Activated CD4-positive, alpha-beta T cell treated with anti-CD3 and anti-CD28 coated beads for 36 hours (primary cell): ENCODE measurements around the gene TTLL11. TPM values are rescaled to one million over a fixed set of nuclear protein-coding genes. Genes with fewer than 3 reads are reported as not detected.

Source experiments
- ATAC-seq: fragments of 200-7000 bp; cut with Tn5 transposase; one replicate; pipeline ENCODE4 v1.10.0; 2021; ENCODE audit warnings: mild to moderate bottlenecking, moderate library complexity
- CTCF ChIA-PET: fragments of 350-600 bp; sonication (Branson Sonifier 250); formaldehyde crosslinking; loops from one replicate; lab custom pipeline; 2021; ENCODE audit warnings: antibody characterized with exemption; lab: Charles Lee
- POLR2A ChIA-PET: fragments of 350-600 bp; sonication (Branson Sonifier 250); formaldehyde crosslinking; loops from one replicate; lab custom pipeline; 2021; ENCODE audit warnings: antibody characterized with exemption, inconsistent platforms; lab: Charles Lee
- DNase-seq: peaks from one replicate; pipeline ENCODE4 v3.0.0-alpha.2; 2020
- H3K27ac Mint-ChIP-seq: one replicate; pipeline ENCODE4 v1.8.0; 2021; ENCODE audit warnings: mixed read lengths
- H3K27me3 Mint-ChIP-seq: one replicate; pipeline ENCODE4 v1.8.0; 2021; ENCODE audit warnings: mixed read lengths
- H3K36me3 Mint-ChIP-seq: one replicate; pipeline ENCODE4 v1.8.0; 2021; ENCODE audit warnings: low read depth, mixed read lengths
- H3K4me1 Mint-ChIP-seq: one replicate; pipeline ENCODE4 v1.8.0; 2021; ENCODE audit warnings: mixed read lengths
- H3K4me3 Mint-ChIP-seq: one replicate; pipeline ENCODE4 v1.8.0; 2021; ENCODE audit warnings: mild to moderate bottlenecking, moderate library complexity, mixed read lengths
- H3K9me3 Mint-ChIP-seq: one replicate; pipeline ENCODE4 v1.8.0; 2021; ENCODE audit warnings: low read depth, mixed read lengths
- intact Hi-C, 2 experiments: fragments of 100-400 bp; cut with DNase I in 1 of 2; cut with micrococcal nuclease in 1 of 2; formaldehyde crosslinking; loops; one replicate each; pipeline versions ENCODE4 v1.14.2 to v1.15.1; 2022 to 2024; cut with DNase I, micrococcal nuclease
- total RNA-seq, 2 experiments: library from RNA; stranded (reverse); gene quantifications; one replicate each; pipeline ENCODE4 v1.2.3, GENCODE V29; 2021

TTLL11 gene
- total RNA-seq, 2 experiments from 2014 or later: 1.3 to 1.8 TPM

GRCh38 chr9:121944711-121945191 is 148.4 kb downstream of the TTLL11 start:
- POLR2A ChIA-PET: no interaction called here
- no peaks in the 10 kb centered on the region for H3K9me3 Mint-ChIP-seq
- H3K4me3 Mint-ChIP-seq: no peak overlapping the region
- H3K4me1 Mint-ChIP-seq: no peaks in the 10 kb centered on the region
- ATAC-seq: no peak
- no peak for DNase-seq
- no peak overlapping the region for H3K27ac Mint-ChIP-seq
- intact Hi-C loops: no loop called here
- H3K36me3 Mint-ChIP-seq: no peaks in the 10 kb centered on the region
- H3K27me3 Mint-ChIP-seq: no peaks in the 10 kb centered on the region
- CTCF ChIA-PET: no interaction called here

- H3K27ac Mint-ChIP-seq: no peak overlapping the region
- no peaks in the 10 kb centered on the region for H3K4me1 Mint-ChIP-seq
- H3K36me3 Mint-ChIP-seq: no peaks in the 10 kb centered on the region
- DNase-seq (no peak), ATAC-seq (no peak)
- H3K27me3 Mint-ChIP-seq: no peaks in the 10 kb centered on the region
- H3K4me3 Mint-ChIP-seq: no peak overlapping the region
- H3K9me3 Mint-ChIP-seq: no peaks in the 10 kb centered on the region
- ChIA-PET POLR2A (no interaction called here), CTCF (no interaction called here)
- intact Hi-C loops: no loop called here
These were observed 149.6 kb downstream of the TTLL11 start for GRCh38 chr9:121943463-121943862.

- Mint-ChIP-seq H3K4me1 (no peaks in the 10 kb centered on the region), H3K27me3 (no peaks in the 10 kb centered on the region), H3K36me3 (no peaks in the 10 kb centered on the region), H3K9me3 (no peaks in the 10 kb centered on the region), H3K27ac (no peak overlapping the region), H3K4me3 (no peak overlapping the region)
- DNase-seq: no peak
- POLR2A ChIA-PET: interaction anchor here (0.6 kb wide), 1 partner anchor 272 kb away, joined by 10 read pairs; no protein-coding TSS in a partner anchor
- no peak for ATAC-seq
- CTCF ChIA-PET: no interaction called here
- intact Hi-C loops: no loop called here
These were observed 150.2 kb downstream of the TTLL11 start for GRCh38 chr9:121942866-121943382.

GRCh38 chr9:121942313-121942712 is 150.8 kb downstream of the TTLL11 start:
- Mint-ChIP-seq H3K4me3 (no peak overlapping the region), H3K4me1 (no peaks in the 10 kb centered on the region), H3K27ac (no peak overlapping the region), H3K9me3 (no peaks in the 10 kb centered on the region), H3K36me3 (no peaks in the 10 kb centered on the region), H3K27me3 (no peaks in the 10 kb centered on the region)
- ChIA-PET CTCF (no interaction called here), POLR2A (interaction anchor here (0.6 kb wide), 1 partner anchor 273 kb away, joined by 10 read pairs; no protein-coding TSS in a partner anchor)
- ATAC-seq (no peak), DNase-seq (no peak)
- intact Hi-C loops: no loop called here

GRCh38 chr9:121939643-121940042 is 153.5 kb downstream of the TTLL11 start:
- Mint-ChIP-seq H3K27ac (no peak overlapping the region), H3K9me3 (no peaks in the 10 kb centered on the region), H3K4me1 (no peaks in the 10 kb centered on the region), H3K4me3 (no peak overlapping the region), H3K36me3 (no peaks in the 10 kb centered on the region), H3K27me3 (no peaks in the 10 kb centered on the region)
- ChIA-PET CTCF (interaction anchor here (0.7 kb wide), 1 partner anchor 22 kb away, joined by 3 read pairs; no protein-coding TSS in a partner anchor), POLR2A (no interaction called here)
- ATAC-seq (no peak), DNase-seq (no peak)
- intact Hi-C loops: no loop called here

- H3K27ac Mint-ChIP-seq: no peak overlapping the region
- no peak overlapping the region for H3K4me3 Mint-ChIP-seq
- ATAC-seq: no peak
- intact Hi-C loops: no loop called here
- ChIA-PET POLR2A (no interaction called here), CTCF (no interaction called here)
- no peaks in the 10 kb centered on the region for H3K4me1 Mint-ChIP-seq
- DNase-seq: no peak
- no peaks in the 10 kb centered on the region for H3K36me3 Mint-ChIP-seq
- no peaks in the 10 kb centered on the region for H3K9me3 Mint-ChIP-seq
- H3K27me3 Mint-ChIP-seq: no peaks in the 10 kb centered on the region
These were observed 154.5 kb downstream of the TTLL11 start for GRCh38 chr9:121938621-121939020.

GRCh38 chr9:121937240-121937639 is 155.9 kb downstream of the TTLL11 start:
- no peaks in the 10 kb centered on the region for H3K9me3 Mint-ChIP-seq
- DNase-seq (no peak), ATAC-seq (no peak)
- POLR2A ChIA-PET: no interaction called here
- no peaks in the 10 kb centered on the region for H3K36me3 Mint-ChIP-seq
- H3K27me3 Mint-ChIP-seq: no peaks in the 10 kb centered on the region
- H3K4me3 Mint-ChIP-seq: no peak overlapping the region
- intact Hi-C loops: no loop called here
- H3K4me1 Mint-ChIP-seq: no peaks in the 10 kb centered on the region
- no peak overlapping the region for H3K27ac Mint-ChIP-seq
- CTCF ChIA-PET: no interaction called here

GRCh38 chr9:121935739-121936138 is 157.4 kb downstream of the TTLL11 start:
- H3K9me3 Mint-ChIP-seq: no peaks in the 10 kb centered on the region
- no peaks in the 10 kb centered on the region for H3K36me3 Mint-ChIP-seq
- no peaks in the 10 kb centered on the region for H3K27me3 Mint-ChIP-seq
- DNase-seq: no peak
- H3K4me1 Mint-ChIP-seq: no peaks in the 10 kb centered on the region
- intact Hi-C loops: no loop called here
- POLR2A ChIA-PET: no interaction called here
- ATAC-seq: no peak
- H3K27ac Mint-ChIP-seq: no peak overlapping the region
- H3K4me3 Mint-ChIP-seq: no peak overlapping the region
- CTCF ChIA-PET: interaction anchor here (0.6 kb wide), 1 partner anchor 10 kb away, joined by 3 read pairs; no protein-coding TSS in a partner anchor

GRCh38 chr9:121930956-121931355 is 162.2 kb downstream of the TTLL11 start:
- H3K4me3 Mint-ChIP-seq: no peak overlapping the region
- CTCF ChIA-PET: interaction anchor here (0.6 kb wide), 1 partner anchor 55 kb away, joined by 3 read pairs; no protein-coding TSS in a partner anchor
- H3K9me3 Mint-ChIP-seq: no peaks in the 10 kb centered on the region
- H3K4me1 Mint-ChIP-seq: no peaks in the 10 kb centered on the region
- DNase-seq (no peak), ATAC-seq (no peak)
- H3K27ac Mint-ChIP-seq: no peak overlapping the region
- no peaks in the 10 kb centered on the region for H3K36me3 Mint-ChIP-seq
- intact Hi-C loops: no loop called here
- POLR2A ChIA-PET: no interaction called here
- H3K27me3 Mint-ChIP-seq: no peaks in the 10 kb centered on the region

- no peaks in the 10 kb centered on the region for H3K9me3 Mint-ChIP-seq
- DNase-seq (no peak), ATAC-seq (no peak)
- no peaks in the 10 kb centered on the region for H3K36me3 Mint-ChIP-seq
- ChIA-PET CTCF (interaction anchor here (0.6 kb wide), 1 partner anchor 55 kb away, joined by 3 read pairs; no protein-coding TSS in a partner anchor), POLR2A (no interaction called here)
- H3K27me3 Mint-ChIP-seq: no peaks in the 10 kb centered on the region
- H3K4me1 Mint-ChIP-seq: no peaks in the 10 kb centered on the region
- intact Hi-C loops: no loop called here
- no peak overlapping the region for H3K4me3 Mint-ChIP-seq
- no peak overlapping the region for H3K27ac Mint-ChIP-seq
These were observed 162.9 kb downstream of the TTLL11 start for GRCh38 chr9:121929893-121930875.

- POLR2A ChIA-PET: no interaction called here
- no peak for ATAC-seq
- H3K9me3 Mint-ChIP-seq: no peaks in the 10 kb centered on the region
- H3K4me3 Mint-ChIP-seq: no peak overlapping the region
- intact Hi-C loops: no loop called here
- no peaks in the 10 kb centered on the region for H3K4me1 Mint-ChIP-seq
- H3K27me3 Mint-ChIP-seq: no peaks in the 10 kb centered on the region
- no peaks in the 10 kb centered on the region for H3K36me3 Mint-ChIP-seq
- DNase-seq: no peak
- no peak overlapping the region for H3K27ac Mint-ChIP-seq
- CTCF ChIA-PET: interaction anchor here (0.9 kb wide), 1 partner anchor 226 kb away, joined by 3 read pairs; no protein-coding TSS in a partner anchor
These were observed 165.5 kb downstream of the TTLL11 start for GRCh38 chr9:121927636-121928035.
